HepG2 (cell line): ENCODE measurements around the gene DHX29. TPM values are rescaled to one million over a fixed set of nuclear protein-coding genes. Genes with fewer than 3 reads are reported as not detected.

Experiments used
- ATAC-seq: fragments of 200-7000 bp; cut with Tn5 transposase; 3 replicates; pipeline ENCODE4 v1.9.1; 2020; ENCODE audit warnings: mild to moderate bottlenecking, moderate library complexity
- BruUV-seq: library from RNA; stranded (reverse); fragments of 400-500 nt; replicated peaks from 2 replicates; lab custom pipeline; 2021; lab: Mats Ljungman, UMichigan
- CTCF ChIA-PET: fragments of 300-600 bp; formaldehyde crosslinking; extraction: SDS; loops from one replicate; lab custom pipeline; 2021; ENCODE audit warnings: low total read pairs, inconsistent platforms, low intra/inter-chr PET ratio; lab: Yijun Ruan, JAX
- POLR2A ChIA-PET: fragments of 350-600 bp; sonication (Branson Sonifier 250); formaldehyde crosslinking; loops from one replicate; lab custom pipeline; 2020; ENCODE audit warnings: antibody characterized with exemption, inconsistent platforms; lab: Yijun Ruan, JAX
- DNase-seq: peaks from one replicate; pipeline ENCODE4 v3.0.0-alpha.2; 2015; ENCODE audit warnings: low spot score
- FAIRE-seq: peaks from 3 replicates; lab custom pipeline; 2011; peaks lifted over from hg19 to GRCh38; lab: Jason Lieb, UNC
- H2AFZ ChIP-seq: one replicate; pipeline ENCODE4 v1.6.1; 2011; ENCODE audit warnings: low read length, inconsistent platforms
- H3K27ac ChIP-seq: fragments of 300-600 bp; 3 replicates; pipeline ENCODE4 v1.8.0; 2011; ENCODE audit warnings: mixed run types, mild to moderate bottlenecking, mixed read lengths, low read length, inconsistent platforms; ENCODE audit not compliant: insufficient read depth; ENCODE audit errors: extremely low read length
- H3K27me3 ChIP-seq, 2 experiments: fragments of 200-600 bp in 1 of 2; 2 replicates in 1 of 2; 3 replicates in 1 of 2; pipeline versions ENCODE4 v1.6.0 to v1.8.0; 2011; ENCODE audit warnings: low read length in 2 of 2, mild to moderate bottlenecking in 2 of 2, moderate library complexity in 2 of 2, inconsistent platforms in 1 of 2; ENCODE audit not compliant: insufficient read depth in 2 of 2, control insufficient read depth in 1 of 2
- H3K36me3 ChIP-seq, 2 experiments: fragments of 200-600 bp in 1 of 2; replicated peaks in 1 of 2; 2 replicates in 1 of 2; 3 replicates in 1 of 2; pipeline versions ENCODE4 v1.5.1 to v1.8.0; 2011; ENCODE audit warnings: low read length in 2 of 2, inconsistent platforms in 1 of 2; ENCODE audit not compliant: insufficient read depth in 2 of 2, control insufficient read depth in 1 of 2
- H3K4me1 ChIP-seq: 2 replicates; pipeline ENCODE4 v1.5.1; 2012; ENCODE audit warnings: low read length, inconsistent platforms; ENCODE audit not compliant: insufficient read depth
- H3K4me2 ChIP-seq: 2 replicates; pipeline ENCODE4 v1.6.0; 2011; ENCODE audit warnings: low read depth, low read length, inconsistent platforms
- H3K4me3 ChIP-seq, 3 experiments: fragments of 200-600 bp in 1 of 3; sonication (generic), shearing (Covaris generic) in 1 of 3; replicated peaks in 1 of 3; 2 replicates each; pipeline ENCODE4 v1.5.1; 2011 to 2016; ENCODE audit warnings: low read length in 3 of 3, inconsistent platforms in 2 of 3, low read depth in 2 of 3, mild to moderate bottlenecking in 2 of 3, control low read depth in 1 of 3, mixed read lengths in 1 of 3; ENCODE audit not compliant: insufficient read depth in 1 of 3
- H3K79me2 ChIP-seq: one replicate; pipeline ENCODE4 v1.6.1; 2011; ENCODE audit warnings: low read length, inconsistent platforms; ENCODE audit not compliant: insufficient read depth
- H3K9ac ChIP-seq: 2 replicates; pipeline ENCODE4 v1.6.0; 2011; ENCODE audit warnings: mild to moderate bottlenecking, low read depth, low read length, inconsistent platforms; ENCODE audit not compliant: insufficient read depth
- H3K9me3 ChIP-seq: 2 replicates; pipeline ENCODE4 v1.5.1; 2012; ENCODE audit warnings: mild to moderate bottlenecking, low read length
- H4K20me1 ChIP-seq: 2 replicates; pipeline ENCODE4 v1.6.0; 2011; ENCODE audit warnings: inconsistent platforms, mild to moderate bottlenecking, low read length, moderate library complexity; ENCODE audit not compliant: insufficient read depth
- DDIT3 ChIP-seq: sonication (generic); formaldehyde crosslinking; IDR thresholded peaks from 2 replicates; pipeline ENCODE4 v1.4.0; 2020; ENCODE audit warnings: mild to moderate bottlenecking, missing genetic modification reagents
- HMGXB4 ChIP-seq, 2 experiments: sonication (generic) in 1 of 2; formaldehyde crosslinking in 1 of 2; IDR thresholded peaks; 2 replicates each; pipeline versions ENCODE4 v1.4.0 to v1.6.1; 2018 to 2020; ENCODE audit warnings: missing genetic modification reagents in 2 of 2, borderline replicate concordance in 1 of 2, low read depth in 1 of 2, mild to moderate bottlenecking in 1 of 2, missing biosample characterization in 1 of 2
- KLF6 ChIP-seq: IDR thresholded peaks from 2 replicates; pipeline ENCODE4 v1.8.0; 2016; ENCODE audit warnings: missing biosample characterization, missing genetic modification reagents
- TBX3 ChIP-seq: fragments of 450-650 bp; IDR thresholded peaks from 2 replicates; pipeline ENCODE4 v1.6.1; 2017; ENCODE audit warnings: antibody characterized with exemption, mild to moderate bottlenecking, inconsistent platforms, borderline replicate concordance
- ZBTB33 ChIP-seq: sonication (generic); formaldehyde crosslinking; IDR thresholded peaks from 2 replicates; pipeline ENCODE4 v1.4.0; 2020; ENCODE audit warnings: missing genetic modification reagents
- ZBTB39 ChIP-seq: sonication (generic); formaldehyde crosslinking; IDR thresholded peaks from 2 replicates; pipeline ENCODE4 v1.5.0; 2020; ENCODE audit warnings: missing genetic modification reagents
- ZNF136 ChIP-seq: sonication (generic); formaldehyde crosslinking; IDR thresholded peaks from 2 replicates; pipeline ENCODE4 v1.8.1; 2022; ENCODE audit warnings: low read depth, mild to moderate bottlenecking, moderate library complexity, missing genetic modification reagents
- ZNF276 ChIP-seq: sonication (generic); formaldehyde crosslinking; IDR thresholded peaks from 2 replicates; pipeline ENCODE4 v1.4.0; 2020; ENCODE audit warnings: mild to moderate bottlenecking, low read depth, missing genetic modification reagents
- ZNF589 ChIP-seq: sonication (generic); formaldehyde crosslinking; conservative IDR thresholded peaks from 2 replicates; pipeline ENCODE4 v1.8.0; 2022; ENCODE audit warnings: mild to moderate bottlenecking, moderate library complexity, missing genetic modification reagents
- ZNF800 ChIP-seq: sonication (generic); formaldehyde crosslinking; IDR thresholded peaks from 2 replicates; pipeline ENCODE4 v1.4.0; 2020; ENCODE audit warnings: missing genetic modification reagents
- WGBS: methylation state at CpG from one replicate; pipeline ENCODE4 v1.1.6; 2017; ENCODE audit warnings: low lambda C conversion rate; 5-methylcytosine and 5-hydroxymethylcytosine counted together
- in situ Hi-C: cut with HindIII; loops from 2 replicates; pipeline ENCODE4 v1.10.0; 2017; ENCODE audit warnings: low pct_unique_long_range_greater_than_20kb; ENCODE audit not compliant: extremely low pct_ligation_motif_present
- intact Hi-C: fragments of 100-400 bp; cut with micrococcal nuclease; formaldehyde crosslinking; loops from one replicate; pipeline ENCODE4 v1.10.0; 2022; ENCODE audit not compliant: unreplicated experiment
- polyA plus RNA-seq, 8 experiments: library from polyadenylated mRNA; depleted of rRNA in 3 of 8; stranded (reverse) in 7 of 8; unstranded in 1 of 8; fragments of >200 nt; fragmentation: Illumina TruSeq in 4 of 8; extraction: Trizol in 4 of 8; gene quantifications; 2 replicates each; pipeline versions ENCODE4 v1.2.1 to v1.2.3, GENCODE V29; 2011 to 2016; ENCODE audit warnings: low read depth in 4 of 8, missing spikeins in 1 of 8, mixed read lengths in 1 of 8; ENCODE audit not compliant: insufficient read depth in 1 of 8
- total RNA-seq, 5 experiments: library from RNA; depleted of rRNA; stranded (reverse); fragments of >200 nt; fragmentation: Illumina TruSeq; extraction: Trizol; gene quantifications; 2 replicates each; pipeline ENCODE4 v1.2.3, GENCODE V29; 2016; ENCODE audit warnings: low read depth in 1 of 5

Gene DHX29
- total and polyA plus RNA-seq, 2 of the 13 experiments (the other 11 are each of a cell fraction or from before 2014, with no cell fraction given) = 1.9 to 22.0 TPM

- Histone ChIP-seq H3K9me3 (no peaks in the 10 kb centered on the region), H3K27me3 (peaks cover 7 to 82% of the 10 kb centered on the region in 2 experiments; a peak in 4 of 5 replicates), H3K27ac (no peak overlapping the region), H3K4me2 (peak overlapping the region; percentile 98), H3K36me3 (no peaks in the 10 kb centered on the region), H4K20me1 (0 out of 2 replicates have a peak, but pooled peaks cover 4% of the 10 kb centered on the region), H3K4me3 (peak overlapping the region in 2 of 3 experiments; percentile 24 to 34; a peak in 4 of 6 replicates), H3K4me1 (peaks cover 37% of the 10 kb centered on the region), H3K9ac (no peak overlapping the region), H2AFZ (no peak overlapping the region), H3K79me2 (no peaks in the 10 kb centered on the region)
- in situ Hi-C loops = no loop called here
- no peak for FAIRE-seq
- 40% methylated on average over 11 of the region's 48 CpGs for WGBS
- no TSS peak for BruUV-seq
- POLR2A ChIA-PET = interaction anchor here (0.9 kb wide), 1 partner anchor 77 kb away, joined by 3 read pairs; the partner anchor contains the start of genes DHX29 and MTREX
- CTCF ChIA-PET = no interaction called here
- ATAC-seq = 0 out of 3 replicates have a peak, but pooled peaks have one; percentile 4
- intact Hi-C loops = no loop called here
- no peak for DNase-seq
- TF ChIP-seq KLF6 (CRISPR knock-in tag) (no peak), DDIT3 (CRISPR knock-in tag) (no peak), TBX3 (no peak), ZNF800 (CRISPR knock-in tag) (peak; percentile 32; the same call in 1 of the 2 replicates), HMGXB4 (CRISPR knock-in tag; IDR thresholded peaks at IDR 0.05; ENCODE audit: borderline replicate concordance in 1 of 2, low read depth in 1 of 2) (no peak), ZNF136 (CRISPR knock-in tag) (no peak), ZBTB33 (peak; percentile 58; the same call in 1 of the 2 replicates), ZNF589 (CRISPR knock-in tag) (no peak), ZNF276 (no peak), ZBTB39 (CRISPR knock-in tag) (no peak)
Observed at GRCh38 chr5:55231029-55231918, 76.2 kb downstream of the DHX29 start.
